Stimulated activated CD8-positive, alpha-beta memory T cell treated with anti-CD3 and anti-CD28 coated beads, Interleukin-7, amount 100 ng/mL, for 24 hours (primary cell): ENCODE results near the gene TMEM183A.
"Not testable (repeated sequence)": the region's sequence is repeated elsewhere in the genome, so short reads cannot be mapped to it uniquely, and the experiment has no call there.

ENCODE experiments used
- DNase-seq: peaks from one replicate; pipeline ENCODE4 v3.0.0-alpha.2; 2020; ENCODE audit warnings: low read depth

Gene TMEM183A

GRCh38 chr1:202987255-202987654 lies 19.9 kb upstream of the TMEM183A start:
- no peak for DNase-seq

DNA sequence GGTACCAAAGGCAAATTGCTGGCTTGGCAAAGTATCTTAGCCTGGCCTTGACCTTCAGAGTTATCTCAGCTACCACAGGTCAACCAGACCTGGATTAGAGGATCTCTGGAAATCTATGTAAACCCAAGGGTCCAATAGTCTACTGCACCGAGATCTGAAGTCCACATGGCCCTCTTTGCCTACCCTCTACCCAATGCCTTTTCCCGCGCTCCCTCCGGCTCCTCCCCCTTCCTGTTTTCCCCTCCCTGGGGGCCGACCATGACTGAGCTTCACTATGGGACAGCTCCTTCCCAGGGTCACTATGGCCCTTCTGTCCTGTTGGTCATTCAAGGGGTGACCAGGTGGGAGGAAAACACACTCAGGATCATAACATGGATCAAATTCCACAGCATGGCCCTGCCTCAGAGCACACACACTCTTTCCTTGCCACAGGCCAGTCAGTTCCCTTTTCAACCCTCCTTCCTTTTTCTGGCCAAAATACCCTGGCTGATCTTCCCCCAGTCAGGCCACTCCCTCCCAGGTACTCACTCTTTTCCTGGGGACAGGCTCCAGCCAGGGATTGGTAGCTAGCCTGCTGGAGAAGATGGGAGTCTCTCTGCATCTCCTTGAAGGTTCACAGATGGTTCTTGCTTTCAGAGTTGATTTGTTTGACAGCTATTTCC lies 19.1 kb upstream of the TMEM183A start:
- DNase-seq, result no peak

GRCh38 chr1:202989879-202990278 lies 17.3 kb upstream of the TMEM183A start:
- no peak for DNase-seq

DNA sequence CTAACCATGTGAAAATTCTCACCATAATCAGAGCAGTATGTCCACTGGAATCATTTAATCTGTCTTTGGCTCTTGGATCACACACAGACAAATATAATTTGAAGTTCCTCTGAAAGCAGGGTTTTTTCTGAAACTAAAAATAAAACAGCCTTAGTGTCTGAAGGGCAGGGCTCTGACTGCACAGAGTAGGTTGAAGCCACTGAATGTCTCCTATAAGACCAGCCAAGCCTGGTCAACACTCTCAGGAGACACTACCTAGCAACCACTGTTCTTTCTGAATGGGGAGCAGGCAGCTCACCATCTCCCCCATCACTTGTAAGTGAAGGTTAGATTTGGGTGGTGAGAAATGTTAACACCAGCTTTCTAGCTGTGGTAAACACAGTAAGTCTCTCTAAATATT lies 16.1 kb upstream of the TMEM183A start:
- no peak for DNase-seq

DNA sequence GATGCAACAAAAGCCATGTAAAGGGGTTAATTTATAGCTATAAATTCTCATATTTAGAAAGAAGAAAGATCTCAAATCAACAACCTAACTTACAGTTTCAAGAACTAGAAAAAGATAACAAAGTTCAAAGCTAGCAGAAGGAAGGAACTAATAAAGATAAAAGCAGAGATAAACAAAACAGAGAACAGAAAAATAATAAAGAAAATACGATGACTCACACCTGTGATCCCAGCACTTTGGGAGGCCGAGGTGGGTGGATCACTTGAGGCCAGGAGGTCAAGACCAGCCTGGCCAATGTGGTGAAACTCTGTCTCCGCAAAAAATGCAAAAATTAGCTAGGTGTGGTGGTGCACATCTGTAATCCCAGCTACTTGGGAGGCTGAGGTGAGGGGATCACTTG lies 12.4 kb upstream of the TMEM183A start:
- DNase-seq, result no peak

- DNase-seq, result peak; percentile 39
Measured at GRCh38 chr1:202998836-202999750, 8.1 kb upstream of the TMEM183A start.

DNA sequence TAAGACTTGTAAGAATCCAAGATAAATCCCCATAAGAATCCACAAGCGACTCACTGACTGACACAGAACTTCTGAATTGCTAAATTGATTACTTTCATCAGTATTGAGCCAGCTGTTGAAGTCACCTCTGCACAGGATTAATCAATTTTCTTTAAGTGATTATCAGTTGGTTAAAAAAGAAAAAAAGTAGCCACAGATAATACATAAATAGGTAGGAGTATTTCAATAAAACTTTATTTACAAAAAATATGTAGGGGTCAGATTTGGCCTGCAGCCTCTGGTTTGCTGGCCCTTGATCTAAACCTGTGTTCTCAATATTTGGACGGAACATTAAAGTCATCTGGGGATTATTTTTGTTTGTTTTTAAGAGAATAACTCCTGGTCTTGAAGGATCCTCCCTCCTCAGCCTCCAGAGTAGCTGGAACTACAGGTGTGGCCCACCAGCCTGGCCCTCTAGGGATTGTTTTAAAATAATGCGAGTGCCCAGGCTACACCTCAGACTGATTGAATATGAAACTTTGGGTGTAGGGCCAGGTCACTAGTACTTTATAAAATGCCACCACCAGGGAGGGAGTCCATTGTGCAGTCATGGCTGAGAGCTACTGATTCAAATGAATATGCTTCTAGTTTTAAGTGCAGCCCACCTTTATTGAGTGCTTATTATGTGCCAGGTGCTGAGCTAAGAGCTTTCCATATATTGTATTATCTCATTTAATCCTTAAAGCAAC lies 6.8 kb upstream of the TMEM183A start:
- DNase-seq, result no peak

DNA sequence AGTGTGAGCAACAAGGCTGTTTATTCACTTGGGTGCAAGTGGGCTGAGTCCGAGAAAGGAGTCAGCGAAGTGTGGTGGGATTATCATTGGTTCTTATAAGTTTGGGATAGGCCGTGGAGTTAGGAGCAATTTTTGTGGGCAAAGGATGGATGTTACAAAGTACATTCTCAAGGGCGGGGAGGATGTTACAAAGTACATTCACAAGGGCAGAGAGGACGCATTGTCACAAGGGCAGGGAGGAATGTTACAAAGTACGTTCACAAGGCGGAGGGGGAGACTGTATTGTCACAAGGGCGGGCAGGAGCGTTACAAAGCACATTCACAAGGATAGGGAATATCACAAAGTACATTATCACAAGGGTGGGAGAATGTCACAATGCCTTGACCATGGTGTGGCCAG lies 5.2 kb upstream of the TMEM183A start:
- DNase-seq, result no peak

DNA sequence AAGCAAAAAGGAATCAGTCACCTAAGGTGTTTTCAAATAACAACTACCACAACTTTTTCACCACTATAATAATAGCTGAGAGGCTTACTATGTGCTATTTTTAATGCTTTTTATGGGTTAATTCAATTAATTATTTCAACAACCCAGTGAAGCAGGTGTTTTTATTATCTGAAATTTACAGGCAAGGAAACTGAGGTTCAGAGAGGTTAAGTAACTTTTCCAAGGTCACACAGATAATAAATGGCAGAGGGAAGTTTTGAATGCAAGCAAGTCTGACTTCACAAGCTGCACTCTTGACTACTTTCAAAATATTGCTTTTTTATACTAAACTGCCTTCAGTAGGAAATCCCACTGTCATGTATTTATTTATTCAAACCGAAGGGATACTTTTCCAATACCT lies 4.2 kb upstream of the TMEM183A start:
- DNase-seq, result no peak

DNA sequence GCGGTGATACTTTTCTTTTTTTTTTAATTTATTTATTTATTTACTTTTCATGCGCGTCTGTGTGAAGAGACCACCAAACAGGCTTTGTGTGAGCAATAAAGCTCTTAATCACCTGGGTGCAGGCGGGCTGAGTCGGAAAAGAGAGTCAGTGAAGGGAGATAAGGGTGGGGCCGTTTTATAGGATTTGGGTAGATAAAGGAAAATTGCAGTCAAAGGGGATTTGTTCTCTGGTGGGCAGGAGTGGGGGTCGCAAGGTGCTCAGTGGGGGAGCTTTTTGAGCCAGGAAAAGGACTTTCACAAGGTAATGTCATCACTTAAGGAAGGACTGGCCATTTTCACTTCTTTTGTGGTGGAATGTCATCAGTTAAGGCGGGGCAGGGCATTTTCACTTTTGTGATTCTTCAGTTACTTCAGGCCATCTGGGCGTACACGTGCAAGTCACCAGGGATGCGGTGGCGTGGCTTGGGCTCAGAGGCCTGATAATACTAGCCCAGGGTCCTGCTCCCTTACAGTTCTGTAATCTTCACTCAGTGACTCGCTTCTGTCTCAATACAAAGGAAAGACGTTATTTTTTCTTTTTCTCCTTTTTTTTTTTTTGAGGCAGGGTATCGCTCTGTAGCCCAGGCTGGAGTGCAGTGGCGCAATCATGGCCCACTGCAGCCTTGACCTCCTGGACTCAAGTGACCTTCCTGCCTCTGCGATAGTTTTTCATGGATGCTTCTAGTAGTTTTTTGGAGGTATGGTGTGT lies 1.6 kb upstream of the TMEM183A start:
- DNase-seq, result not testable (repeated sequence)

- no peak for DNase-seq
Measured at GRCh38 chr1:203009185-203009584, 2.0 kb downstream of the TMEM183A start.

GRCh38 chr1:203011582-203011981 lies 4.4 kb downstream of the TMEM183A start:
- no peak for DNase-seq

GRCh38 chr1:203017061-203017460 lies 9.9 kb downstream of the TMEM183A start:
- DNase-seq, result no peak

DNA sequence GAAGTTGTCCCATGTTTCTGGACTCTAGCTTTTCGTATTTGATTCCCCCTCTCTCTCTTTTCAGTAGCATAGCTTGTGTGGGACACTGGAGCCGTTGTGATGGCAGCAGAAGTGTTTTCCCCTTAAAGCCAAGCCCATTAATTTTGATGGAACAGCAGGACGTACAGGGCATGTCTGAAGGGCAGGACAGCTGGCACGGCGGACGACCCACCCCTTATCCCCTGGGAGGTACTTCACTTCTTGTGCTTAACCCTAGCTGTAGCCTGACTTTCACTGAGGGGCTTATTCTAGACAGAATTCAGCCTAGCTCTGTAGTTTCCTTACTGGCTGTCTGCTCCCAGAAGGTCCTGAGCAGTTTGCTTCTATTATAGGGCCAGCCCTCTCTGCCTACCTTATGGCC lies 10.5 kb downstream of the TMEM183A start:
- DNase-seq, result no peak

DNA sequence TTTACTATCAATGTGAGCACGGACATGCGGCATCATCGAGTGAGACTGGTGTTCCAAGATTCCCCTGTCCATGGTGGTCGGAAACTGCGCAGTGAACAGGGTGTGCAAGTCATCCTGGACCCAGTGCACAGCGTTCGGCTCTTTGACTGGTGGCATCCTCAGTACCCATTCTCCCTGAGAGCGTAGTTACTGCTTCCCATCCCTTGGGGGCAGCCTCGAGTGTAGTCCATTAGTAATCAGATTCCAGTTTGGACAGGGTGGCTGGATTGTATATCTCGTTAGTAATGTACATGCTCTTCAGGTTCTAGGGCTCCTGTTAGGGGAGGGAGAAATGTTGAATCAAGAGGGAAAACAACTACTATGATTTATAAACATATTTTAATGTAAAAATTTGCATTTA lies 15.7 kb downstream of the TMEM183A start:
- DNase-seq, result not testable (repeated sequence)

GRCh38 chr1:203025686-203026030 lies 18.5 kb downstream of the TMEM183A start:
- DNase-seq, result no peak

GRCh38 chr1:203026031-203026665 lies 19.0 kb downstream of the TMEM183A start, which contains the start of gene PPFIA4:
Gene PPFIA4, plus strand, starts transcription at chr1:203026491. Its CDS starts 12,518 bp downstream, at chr1:203039009.
- DNase-seq, result peak; percentile 64

GRCh38 chr1:203026666-203027663 lies 19.8 kb downstream of the TMEM183A start:
- DNase-seq, result no peak

GRCh38 chr1:203028067-203028783 lies 21.1 kb downstream of the TMEM183A start:
- no peak for DNase-seq
